GM18951 (cell line): Measurements from ENCODE around the gene ULK4.

Experiments used
- POLR2A ChIP-seq: IDR thresholded peaks from 4 replicates; pipeline ENCODE4 v1.6.1; 2011; ENCODE audit warnings: mild to moderate bottlenecking; ENCODE audit not compliant: insufficient read length, insufficient read depth; ENCODE audit errors: extremely low read depth
- in situ Hi-C: fragments of 300-500 bp; cut with MboI; formaldehyde crosslinking; loops from one replicate; pipeline ENCODE4 v1.12.0; 2022; ENCODE audit warnings: low sequenced_read_pairs, mixed read lengths, inconsistent platforms; ENCODE audit not compliant: unreplicated experiment

The ULK4 gene

GRCh38 chr3:41933154-41933676, 28.7 kb downstream of the ULK4 start:
- TF ChIP-seq POLR2A: no peak

GRCh38 chr3:41932464-41932863, 29.4 kb downstream of the ULK4 start:
- TF ChIP-seq POLR2A: no peak
- in situ Hi-C loops: no loop called here

More at GRCh38 chr3:41933154-41933676, 28.7 kb downstream of the ULK4 start:
- in situ Hi-C loops: no loop called here

GRCh38 chr3:41920406-41920965, 41.4 kb downstream of the ULK4 start:
- in situ Hi-C loops: no loop called here
- no peak for TF ChIP-seq POLR2A

- in situ Hi-C loops: no loop called here
- no peak for TF ChIP-seq POLR2A
Observed at GRCh38 chr3:41915353-41915752, 46.5 kb downstream of the ULK4 start.

- in situ Hi-C loops: no loop called here
- TF ChIP-seq POLR2A: no peak
Observed at GRCh38 chr3:41912280-41912679, 49.6 kb downstream of the ULK4 start.

- TF ChIP-seq POLR2A: no peak
- in situ Hi-C loops: loop anchor here (10.0 kb wide), 1 partner anchor 187 kb away; the partner anchor contains the start of gene TRAK1
Observed at GRCh38 chr3:41907330-41908073, 54.4 kb downstream of the ULK4 start.

DNA sequence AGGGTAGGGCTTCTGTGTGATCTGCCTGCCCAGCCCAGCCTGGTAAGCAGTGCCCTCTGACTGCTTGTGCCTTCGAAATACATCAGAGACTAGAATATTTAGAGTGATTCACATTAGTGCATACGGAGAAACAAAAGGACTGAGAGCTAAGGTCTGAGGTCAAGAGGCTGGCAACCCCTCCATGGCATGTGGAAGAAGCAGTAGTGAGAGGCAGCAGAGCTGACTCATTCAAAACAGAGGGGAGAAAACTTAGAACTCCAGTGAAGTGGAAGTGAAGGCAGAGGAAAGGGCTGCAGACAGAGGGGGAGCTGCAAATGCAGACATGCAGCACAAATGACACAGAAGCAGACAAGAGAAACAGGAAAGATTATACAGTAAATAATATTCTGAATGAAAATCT, 61.6 kb downstream of the ULK4 start:
- TF ChIP-seq POLR2A: no peak
- in situ Hi-C loops: loop anchor here (10.0 kb wide), 1 partner anchor 195 kb away; the partner anchor contains the start of gene TRAK1

DNA sequence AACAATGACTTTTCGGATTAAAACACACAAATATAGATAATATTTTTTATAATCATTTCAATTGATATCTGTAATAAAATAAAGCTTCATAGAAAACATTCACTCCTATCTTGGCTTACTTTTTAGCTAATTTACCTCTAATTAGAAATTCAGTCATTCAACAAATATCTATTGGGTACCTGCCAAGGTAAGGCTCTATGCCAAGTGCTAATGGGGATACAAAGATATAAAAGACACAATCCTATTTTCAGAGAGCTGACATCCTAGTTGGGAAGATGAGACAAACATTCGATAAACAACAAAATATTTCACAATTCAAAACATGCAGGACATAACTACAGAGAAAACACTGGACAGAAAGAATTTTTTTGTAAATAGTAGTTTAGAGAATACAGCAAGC, 63.3 kb downstream of the ULK4 start:
- in situ Hi-C loops: loop anchor here (10.0 to 25.0 kb wide), 2 partner anchors 326 to 1561 kb away; no protein-coding TSS in a partner anchor
- no peak for TF ChIP-seq POLR2A

GRCh38 chr3:41893977-41894376, 67.9 kb downstream of the ULK4 start:
- in situ Hi-C loops: loop anchor here (10.0 to 25.0 kb wide), 2 partner anchors 331 to 1557 kb away; no protein-coding TSS in a partner anchor
- TF ChIP-seq POLR2A: no peak

- no peak for TF ChIP-seq POLR2A
- in situ Hi-C loops: loop anchor here (10.0 to 25.0 kb wide), 2 partner anchors 1304 to 1551 kb away; no protein-coding TSS in a partner anchor
Observed at GRCh38 chr3:41888368-41889076, 73.4 kb downstream of the ULK4 start.

- in situ Hi-C loops: loop anchor here (10.0 to 25.0 kb wide), 2 partner anchors 1298 to 1546 kb away; no protein-coding TSS in a partner anchor
- TF ChIP-seq POLR2A: no peak
Observed at GRCh38 chr3:41882956-41883355, 78.9 kb downstream of the ULK4 start.

GRCh38 chr3:41881233-41881821, 80.6 kb downstream of the ULK4 start:
- no peak for TF ChIP-seq POLR2A
- in situ Hi-C loops: loop anchor here (10.0 to 25.0 kb wide), 2 partner anchors 1297 to 1544 kb away; no protein-coding TSS in a partner anchor

GRCh38 chr3:41880387-41880786, 81.5 kb downstream of the ULK4 start:
- in situ Hi-C loops: loop anchor here (10.0 to 25.0 kb wide), 2 partner anchors 1296 to 1543 kb away; no protein-coding TSS in a partner anchor
- no peak for TF ChIP-seq POLR2A

GRCh38 chr3:41877741-41878140, 84.2 kb downstream of the ULK4 start:
- in situ Hi-C loops: loop anchor here (25.0 kb wide), 1 partner anchor 1540 kb away; no protein-coding TSS in a partner anchor
